HPDE6-E6E7 (cell line): ENCODE data around the gene SLC35D2.

Source experiments
- DNase-seq: peaks from one replicate; pipeline ENCODE4 v3.0.0; 2011; ENCODE audit warnings: missing footprints; ENCODE audit errors: extremely low spot score

Gene SLC35D2

DNA sequence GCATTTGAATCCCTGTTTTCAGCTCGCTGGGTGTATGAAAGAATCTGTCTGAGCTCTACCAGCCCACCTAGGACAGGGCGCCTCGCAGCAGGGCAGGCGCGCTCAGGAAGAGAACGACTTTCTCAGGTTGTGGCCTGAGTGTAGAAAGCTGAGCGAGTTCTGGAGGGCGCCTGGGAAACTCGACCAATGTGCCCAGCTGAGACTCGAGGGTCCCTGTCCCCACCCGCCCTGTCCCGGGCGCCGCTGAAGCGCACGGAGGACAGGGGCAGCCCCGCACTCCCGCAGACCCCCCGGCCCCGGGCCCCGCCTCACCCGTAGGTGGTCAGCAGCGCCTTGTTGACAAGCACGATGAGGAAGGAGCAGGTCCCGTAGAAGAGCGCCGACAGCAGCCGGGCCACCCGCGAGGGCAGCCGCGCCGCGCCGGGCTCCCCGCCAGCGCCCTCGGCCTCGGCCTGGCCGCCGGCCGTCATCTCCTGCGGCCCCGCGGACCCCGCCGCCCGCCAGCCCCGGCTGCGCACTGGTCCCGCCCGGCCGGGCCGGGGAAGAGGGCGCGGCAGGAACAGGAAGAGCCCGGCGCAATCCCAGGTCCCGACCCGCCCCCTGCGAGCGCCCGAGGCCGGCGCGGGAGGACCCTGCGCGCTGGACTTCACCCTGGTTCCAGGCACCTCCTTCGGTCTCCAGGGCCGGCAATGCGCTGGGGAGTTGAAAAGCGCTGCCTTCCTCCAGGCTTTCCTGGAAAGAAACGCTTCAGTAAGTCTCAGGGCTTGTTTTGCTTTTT, at the start of gene SLC35D2:
SLC35D2 (minus strand) TSS at position 547 of the 778 bp plus-strand sequence; CDS start at position 470, 77 bp downstream.
- DNase-seq: peak; percentile 51

DNA sequence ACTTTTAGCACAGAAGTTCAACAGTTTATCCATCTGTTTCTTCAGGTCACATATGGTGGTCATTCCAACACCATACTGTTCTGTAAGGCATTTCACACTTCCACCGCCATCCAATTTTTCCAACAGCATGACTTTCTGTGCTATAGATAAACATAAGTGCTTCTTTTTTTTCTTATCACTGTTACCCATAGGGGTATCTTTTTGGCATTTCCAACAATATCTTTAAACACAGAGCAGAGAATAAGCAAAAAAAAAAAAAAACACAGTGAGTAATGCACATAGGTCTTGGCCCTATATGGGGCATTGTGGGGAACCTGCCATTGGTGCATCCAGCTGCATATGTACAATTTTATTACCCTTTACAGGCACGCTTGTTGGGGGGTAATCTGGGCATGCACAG, 46.9 kb upstream of the SLC35D2 start:
- DNase-seq: no peak

DNA sequence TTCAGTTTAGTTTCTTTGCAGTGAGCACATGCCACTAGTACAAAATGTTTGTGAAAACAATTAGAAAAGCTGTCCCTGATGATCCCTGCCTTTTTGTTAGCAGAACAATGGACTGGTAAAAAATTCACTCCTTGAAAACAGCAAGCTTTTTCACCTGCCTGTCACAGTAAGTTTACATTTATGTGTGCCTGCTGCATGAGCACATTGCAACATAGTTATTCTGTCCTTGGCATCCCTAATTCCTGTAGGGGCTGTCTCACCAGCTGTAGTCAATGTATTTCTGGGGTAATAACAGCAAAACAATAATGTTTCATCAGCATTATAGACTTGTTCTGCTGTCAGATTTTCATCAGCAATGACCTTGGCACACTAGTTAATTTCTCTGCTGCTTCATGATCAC, 46.2 kb upstream of the SLC35D2 start:
- DNase-seq: no peak

DNA sequence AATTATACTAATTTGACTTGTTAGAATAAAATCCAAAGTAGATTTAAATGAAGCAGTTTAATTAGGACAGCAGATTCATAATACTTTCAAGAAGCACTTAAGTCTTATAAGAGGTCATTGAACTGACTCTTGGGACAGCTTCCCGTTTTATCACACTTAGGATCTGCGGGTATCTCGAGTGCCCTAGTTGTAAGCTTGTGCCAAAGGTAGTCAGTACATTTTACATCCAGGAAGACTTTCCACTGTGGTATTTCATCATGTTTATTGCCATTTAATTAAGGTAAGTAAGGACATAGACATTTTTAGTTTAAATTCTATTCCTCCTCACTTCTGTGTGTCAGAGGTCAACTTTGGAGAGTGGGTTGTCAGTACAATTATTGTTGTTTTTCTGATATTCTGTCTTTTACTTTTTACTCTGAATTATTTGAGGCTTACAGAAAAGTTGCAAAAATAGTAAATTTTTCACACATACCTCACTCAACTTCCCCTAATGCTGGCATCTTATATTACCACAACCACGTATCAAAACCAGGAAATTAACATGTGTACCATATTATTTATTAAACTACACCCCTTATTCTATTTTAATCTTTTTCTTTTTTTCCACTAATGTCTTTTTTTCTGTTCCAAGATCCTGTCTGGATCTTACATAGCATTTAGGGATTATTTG, 42.1 kb upstream of the SLC35D2 start:
- DNase-seq: no peak

DNA sequence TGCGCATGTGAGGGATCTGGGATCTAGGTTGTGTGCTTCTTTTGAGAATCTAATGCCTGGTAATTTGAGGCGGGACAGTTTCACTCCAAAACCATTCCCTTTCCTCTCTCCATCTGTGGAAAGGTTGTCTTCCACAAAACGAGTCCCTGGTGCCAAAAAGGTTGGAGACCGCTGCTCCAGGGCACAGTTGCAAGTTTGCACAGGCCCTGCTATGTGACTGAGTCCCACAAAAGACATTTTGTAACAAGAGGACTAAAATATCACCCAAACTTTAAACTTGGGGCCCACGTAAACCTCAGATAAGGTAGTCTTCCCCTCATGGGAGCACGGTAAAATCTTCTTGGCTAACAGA, 40.5 kb upstream of the SLC35D2 start:
- DNase-seq: no peak

DNA sequence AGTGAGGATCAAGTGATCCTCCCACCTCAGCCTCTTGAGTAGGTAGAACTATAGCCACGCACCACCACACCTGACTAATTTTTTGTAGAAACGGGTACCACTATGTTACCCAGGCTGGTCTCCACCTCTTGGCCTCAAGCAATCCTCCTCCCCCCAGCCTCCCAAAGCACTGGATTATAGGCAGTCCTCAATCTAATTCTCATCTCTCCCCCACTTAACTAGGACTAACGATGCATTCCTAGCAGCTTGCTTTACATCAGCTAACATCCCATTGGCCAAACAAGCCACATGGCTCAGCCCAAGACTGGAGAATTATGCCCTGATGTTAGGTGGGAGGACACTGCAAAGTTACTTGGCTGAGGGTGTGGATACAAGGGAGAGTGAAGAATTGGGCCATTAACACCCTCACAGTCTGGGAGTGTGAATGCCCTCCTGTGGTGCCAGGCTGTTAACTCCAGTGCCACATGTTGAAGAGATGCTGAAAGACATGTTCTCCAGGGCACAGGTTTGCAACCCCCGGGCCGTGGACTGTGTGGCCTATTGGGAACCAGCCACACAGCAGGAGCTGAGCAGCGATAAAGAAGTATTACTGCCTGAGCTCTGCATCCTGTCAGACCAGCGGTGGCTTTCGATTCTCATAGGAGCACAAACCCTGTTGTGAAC, 39.9 kb upstream of the SLC35D2 start:
- DNase-seq: no peak

DNA sequence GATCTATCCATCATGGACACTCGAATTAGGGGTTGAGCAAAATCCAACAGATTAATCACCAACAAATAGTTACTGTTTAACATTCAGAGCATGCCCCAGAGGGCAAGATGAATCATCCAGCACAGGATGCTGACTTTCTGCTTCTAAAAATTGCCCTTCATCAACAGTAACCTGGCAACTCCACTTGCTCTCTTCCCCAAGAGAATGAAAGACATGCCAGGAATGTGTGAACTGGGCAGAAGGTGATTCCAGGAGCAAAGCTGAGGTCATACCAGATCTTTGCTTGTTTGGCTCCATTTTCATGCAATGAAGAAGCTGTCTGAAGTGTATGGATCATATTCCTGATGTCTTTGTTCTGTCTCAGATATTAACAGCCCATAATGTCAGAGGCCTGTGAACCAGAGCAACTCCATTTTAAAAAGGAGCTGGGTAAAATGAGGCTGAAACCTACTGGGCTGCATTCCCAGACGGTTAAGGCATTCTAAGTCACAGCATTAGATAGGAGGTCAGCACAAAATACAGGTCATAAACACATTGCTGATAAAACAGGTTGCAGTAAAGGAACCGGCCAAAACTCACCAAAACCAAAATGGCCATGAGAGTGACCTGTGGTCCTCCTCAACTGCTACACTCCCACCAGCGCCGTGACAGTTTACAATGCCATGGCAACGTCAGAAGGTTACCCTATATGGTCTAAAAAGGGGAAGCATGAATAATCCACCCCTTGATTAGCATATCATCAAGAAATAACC, 37.1 kb upstream of the SLC35D2 start:
- DNase-seq: peak; percentile 79

GRCh38 chr9:96419691-96419969, 36.1 kb upstream of the SLC35D2 start:
- DNase-seq: no peak

- DNase-seq: peak; percentile 37
Measured at GRCh38 chr9:96418920-96419690, 35.6 kb upstream of the SLC35D2 start.

DNA sequence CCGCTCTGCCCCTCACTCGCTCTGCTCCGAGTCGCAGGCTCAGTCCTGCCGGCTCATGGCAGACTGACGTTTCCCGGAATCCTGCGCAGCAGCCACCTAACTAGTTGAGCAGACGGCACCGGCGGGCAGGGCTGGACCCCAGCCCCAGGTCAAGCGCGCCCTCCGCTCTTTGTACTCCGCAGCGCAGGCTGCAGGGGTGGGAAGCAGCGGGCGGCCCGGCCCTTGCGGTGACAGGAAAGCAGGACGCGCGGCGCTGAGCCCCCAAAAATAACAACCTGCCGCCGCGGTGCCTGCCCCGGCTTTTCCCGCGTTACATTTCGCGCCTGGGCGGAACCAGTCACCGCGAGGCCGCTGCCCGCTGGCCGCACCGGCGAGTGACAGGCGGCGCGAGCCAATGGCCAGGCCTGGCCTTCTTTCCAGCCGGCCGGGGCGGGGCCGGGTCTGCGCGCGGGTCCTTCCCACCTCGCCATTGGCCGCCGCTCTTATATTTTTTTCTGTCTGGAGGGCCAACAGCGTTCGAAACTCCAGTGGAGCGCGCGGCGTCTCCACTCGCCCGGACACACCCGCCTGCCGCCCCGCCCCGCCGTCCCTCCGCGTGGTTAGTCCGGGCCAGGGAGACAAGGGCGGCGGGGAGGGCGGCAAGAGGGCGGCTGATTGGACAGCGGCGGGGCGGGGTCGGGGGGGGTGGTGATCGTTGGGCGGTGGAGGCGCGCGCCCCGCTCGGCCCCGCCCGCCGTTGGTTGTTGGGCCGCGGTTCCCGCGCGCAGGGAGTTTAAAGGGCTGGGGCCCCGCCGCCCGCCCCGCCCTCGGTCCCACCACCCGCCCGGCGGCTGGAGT, 34.8 kb upstream of the SLC35D2 start, which contains the start of gene ZNF367:
ZNF367 (minus strand) TSS at position 288 of the 837 bp plus-strand sequence. CDS start 338 bp downstream, outside the sequence.
- peak; percentile 91 for DNase-seq

DNA sequence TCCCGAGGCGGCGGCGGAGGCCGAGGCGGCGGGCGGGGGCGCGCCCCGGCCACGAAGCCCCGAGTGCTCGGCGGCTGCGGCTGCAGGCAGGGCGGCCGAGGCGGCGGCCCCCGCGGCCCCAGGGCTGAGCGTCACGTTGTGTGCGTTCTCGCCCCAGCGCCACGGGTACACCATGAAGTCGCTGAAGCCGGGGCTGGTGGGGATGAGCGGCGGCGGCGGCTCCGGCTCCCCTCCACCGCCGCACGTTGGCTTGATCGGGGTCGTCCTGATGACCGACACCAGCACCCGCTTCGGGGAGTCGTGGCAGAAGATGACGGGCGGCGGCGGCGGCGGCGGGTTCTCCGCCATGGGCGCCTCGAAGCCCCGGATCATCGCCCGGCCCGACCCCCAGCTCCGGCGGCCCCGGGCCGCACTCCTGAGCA, 34.2 kb upstream of the SLC35D2 start:
- DNase-seq: no peak

DNA sequence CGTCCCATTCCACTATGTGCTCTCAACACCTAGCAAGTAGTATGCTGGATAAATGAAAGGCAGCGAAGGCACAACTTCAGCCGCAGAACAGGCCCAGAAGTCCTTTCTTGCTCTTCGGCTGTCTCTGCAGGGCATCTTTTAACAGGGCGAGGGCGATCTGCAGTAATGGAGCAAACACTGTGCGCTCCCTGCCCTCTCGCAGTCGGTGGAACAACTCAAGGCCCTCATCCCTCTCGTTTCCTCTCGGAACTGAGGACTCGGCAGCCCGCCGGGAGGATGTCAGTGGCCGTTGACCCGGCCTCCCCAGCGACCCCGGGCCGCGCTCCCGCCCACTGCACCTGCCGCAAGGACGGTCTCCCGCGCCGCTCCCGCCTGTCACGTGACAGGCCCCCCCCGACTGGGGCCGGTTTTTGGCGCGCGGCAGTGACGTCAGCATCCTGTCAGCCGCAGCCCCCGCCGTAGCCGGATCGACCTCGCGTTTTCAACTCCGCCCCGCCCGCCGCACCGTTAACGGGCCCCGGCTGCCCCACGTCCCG, 33.6 kb upstream of the SLC35D2 start:
- peak; percentile 86 for DNase-seq

DNA sequence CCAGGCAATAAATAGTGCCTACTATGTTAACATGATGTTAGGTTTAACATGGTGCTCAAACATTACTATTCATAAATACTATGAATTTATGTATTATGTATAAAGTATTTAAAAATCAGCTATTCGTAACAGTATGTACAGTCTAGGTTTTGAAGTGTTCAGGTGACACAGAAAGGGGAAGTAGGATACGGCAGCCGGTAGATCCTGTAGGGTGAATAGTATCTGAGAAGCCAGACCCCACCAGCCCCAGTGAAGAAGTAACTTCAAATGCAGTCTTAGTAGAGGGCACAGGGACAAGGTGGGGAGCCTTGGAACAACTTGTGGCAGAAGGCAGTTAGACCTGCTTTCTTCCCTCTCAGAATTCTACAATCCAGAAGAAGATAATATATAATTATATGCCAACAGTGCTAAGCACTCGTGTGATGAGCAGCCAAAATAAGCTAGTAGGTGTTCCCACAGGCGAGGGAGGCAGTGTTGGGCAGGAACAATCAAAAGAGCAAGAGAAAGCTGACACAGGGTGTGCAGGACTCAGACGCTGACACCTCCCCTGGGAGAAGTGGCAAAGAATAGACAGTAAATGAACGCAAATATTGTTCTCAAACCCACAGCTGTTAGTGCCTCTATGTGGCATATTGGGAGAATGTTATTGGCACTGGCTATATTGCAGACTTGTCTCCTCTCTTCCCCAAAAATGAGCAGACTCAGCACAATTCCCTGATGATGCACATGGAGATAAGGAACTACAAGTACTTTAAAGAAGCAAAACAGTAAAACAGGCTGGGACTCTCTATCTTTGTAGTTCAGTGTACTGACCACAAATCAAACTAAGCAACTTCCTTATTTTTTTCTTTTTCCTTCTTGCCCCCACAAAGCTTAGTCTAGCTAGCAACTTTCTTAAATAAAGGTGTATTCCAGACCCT, 30.1 kb upstream of the SLC35D2 start:
- DNase-seq: no peak

DNA sequence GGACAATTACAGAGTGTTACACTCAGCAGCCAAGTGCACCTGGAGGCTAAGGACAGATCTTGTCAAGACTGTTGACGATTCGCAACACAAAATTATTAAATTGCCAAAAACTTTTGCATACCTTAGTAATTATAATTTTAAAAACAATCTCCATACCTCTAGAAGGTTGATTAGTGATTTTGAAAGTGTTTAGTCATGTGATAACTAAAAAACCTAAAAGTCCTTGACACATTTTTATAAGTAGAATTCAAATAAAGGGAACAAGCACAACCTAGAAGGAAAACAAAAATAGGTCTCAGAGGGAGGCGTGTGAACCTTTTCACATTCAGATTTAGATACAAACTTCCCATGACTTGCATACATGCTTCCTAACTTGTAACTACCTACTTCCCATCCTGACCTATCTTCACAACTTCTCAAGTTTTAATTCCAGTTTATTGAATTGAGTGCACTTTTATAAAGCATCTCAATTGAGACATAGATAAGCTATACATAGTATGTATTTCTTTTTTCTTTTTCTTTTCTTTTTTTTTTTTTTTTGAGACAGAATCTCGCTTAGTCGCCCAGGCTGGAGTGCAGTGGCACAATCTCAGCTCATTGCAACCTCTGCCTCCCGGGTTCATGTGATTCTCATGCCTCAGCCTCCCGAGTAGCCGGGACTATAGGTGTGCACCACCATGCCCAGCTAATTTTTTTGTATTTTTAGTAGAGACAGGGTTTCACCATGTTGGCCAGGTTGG, 28.8 kb upstream of the SLC35D2 start:
- no peak for DNase-seq

DNA sequence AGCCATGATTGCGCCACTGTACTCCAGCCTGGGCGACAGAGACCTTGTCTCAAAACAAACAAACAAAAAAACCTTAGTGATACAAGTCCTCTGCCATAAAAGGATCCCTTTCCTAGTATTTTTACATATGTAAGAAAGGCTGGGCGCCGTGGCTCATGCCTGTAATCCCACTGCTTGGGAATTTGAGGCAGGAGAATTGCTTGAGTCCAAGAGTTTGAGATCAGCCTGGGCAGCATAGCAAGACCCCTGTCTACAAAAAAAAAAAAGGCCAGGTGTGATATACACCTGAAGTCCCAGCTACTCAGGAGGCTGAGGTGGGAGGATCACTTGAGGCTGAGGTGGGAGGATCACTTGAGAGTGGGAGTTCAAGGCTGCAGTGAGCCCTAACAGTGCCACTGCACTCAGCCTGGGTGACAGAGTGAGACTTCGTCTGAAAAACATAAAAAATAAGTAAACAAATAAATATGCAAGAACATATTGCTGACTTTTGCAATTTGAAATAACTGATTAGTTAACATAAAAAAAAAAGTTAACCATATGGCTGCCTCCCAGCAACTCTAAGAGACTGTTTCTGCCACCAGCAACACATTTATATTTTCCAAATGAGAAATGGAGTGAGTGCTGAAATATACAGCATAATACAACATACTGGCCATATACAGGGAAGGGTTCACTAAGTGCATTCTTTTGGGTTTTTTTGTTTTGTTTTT, 27.8 kb upstream of the SLC35D2 start:
- no peak for DNase-seq

DNA sequence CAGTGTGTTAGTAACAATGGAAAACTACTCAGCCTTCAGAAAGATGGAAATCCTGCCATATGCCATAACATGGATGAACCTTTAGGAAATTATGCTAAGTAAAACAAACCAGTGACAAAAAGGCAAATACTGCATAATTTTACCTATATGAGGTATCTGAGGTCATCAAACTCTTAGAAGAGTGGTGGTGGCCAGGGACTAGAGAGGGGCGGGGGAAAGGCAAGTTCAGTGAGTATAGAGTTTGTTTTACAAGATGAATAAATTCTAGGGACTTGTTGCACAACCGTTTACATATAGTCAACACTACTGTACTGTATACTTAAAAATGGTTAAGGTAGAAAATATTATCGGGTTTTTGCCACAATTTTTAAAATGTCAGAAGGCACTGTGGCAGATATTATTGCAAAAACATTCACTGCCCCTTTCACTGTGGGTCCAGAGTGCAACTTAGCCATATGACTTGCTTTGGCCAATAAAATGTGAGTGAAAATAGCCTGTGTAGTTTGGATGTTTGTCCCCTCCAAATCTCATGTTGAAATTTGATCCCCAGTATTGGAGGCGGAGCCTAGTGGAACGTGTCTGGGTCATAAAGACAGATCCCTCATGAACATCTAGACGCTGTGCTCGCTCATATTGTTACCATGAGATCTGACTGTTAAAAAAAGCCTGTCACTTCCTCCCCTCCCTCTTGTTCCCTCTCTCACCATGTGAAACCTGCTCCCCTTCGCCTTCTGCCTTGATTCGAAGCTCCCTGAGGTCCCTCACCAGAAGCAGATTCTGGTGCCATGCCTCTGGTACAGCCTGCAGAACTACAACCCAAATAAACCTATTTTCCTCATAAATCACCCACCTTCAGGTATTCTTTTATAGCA, 25.1 kb upstream of the SLC35D2 start:
- DNase-seq: no peak
